Fibroblast of lung (primary cell): ENCODE data around the gene STRN3. TPM values are rescaled to one million over a fixed set of nuclear protein-coding genes. Genes with fewer than 3 reads are reported as not detected.
"Not testable (repeated sequence)": the region's sequence is repeated elsewhere in the genome, so short reads cannot be mapped to it uniquely, and the experiment has no call there.

ENCODE experiments used
- DNase-seq, 2 donors: peaks; one replicate each; pipeline versions ENCODE4 v3.0.0 to v3.0.0-alpha.2; 2010; ENCODE audit warnings: low read depth in 2 of 2
- H2AFZ ChIP-seq: 2 replicates; pipeline ENCODE4 v1.5.1; 2012; ENCODE audit warnings: low read length, control low read depth, inconsistent platforms
- H3K27ac ChIP-seq: 2 replicates; pipeline ENCODE4 v1.5.1; 2011; ENCODE audit warnings: low read length, control low read depth; ENCODE audit not compliant: insufficient read depth
- H3K27me3 ChIP-seq: 2 replicates; pipeline ENCODE4 v1.5.1; 2011; ENCODE audit warnings: mild to moderate bottlenecking, low read length; ENCODE audit not compliant: control insufficient read depth, insufficient read depth
- H3K36me3 ChIP-seq: 2 replicates; pipeline ENCODE4 v1.5.1; 2011; ENCODE audit warnings: low read length; ENCODE audit not compliant: control insufficient read depth, insufficient read depth
- H3K4me1 ChIP-seq: 2 replicates; pipeline ENCODE4 v1.5.1; 2011; ENCODE audit warnings: low read length; ENCODE audit not compliant: control insufficient read depth, insufficient read depth; ENCODE audit errors: extremely low read depth
- H3K4me2 ChIP-seq: 2 replicates; pipeline ENCODE4 v1.5.1; 2011; ENCODE audit warnings: low read length, control low read depth; ENCODE audit not compliant: insufficient read depth; ENCODE audit errors: extremely low read depth
- H3K4me3 ChIP-seq, 4 experiments: fragments of 200-600 bp in 1 of 4; sonication (generic) in 1 of 4; replicated peaks in 1 of 4; 2 replicates each; pipeline ENCODE4 v1.5.1; 2011 to 2016; ENCODE audit warnings: low read length in 4 of 4, low read depth in 3 of 4, mild to moderate bottlenecking in 3 of 4, control low read depth in 2 of 4, inconsistent platforms in 1 of 4, mixed read lengths in 1 of 4; ENCODE audit not compliant: insufficient read depth in 1 of 4; ENCODE audit errors: control extremely low read depth in 1 of 4
- H3K79me2 ChIP-seq: 2 replicates; pipeline ENCODE4 v1.5.1; 2012; ENCODE audit warnings: mild to moderate bottlenecking, low read length, inconsistent platforms; ENCODE audit not compliant: control insufficient read depth, insufficient read depth
- H3K9ac ChIP-seq: 2 replicates; pipeline ENCODE4 v1.5.1; 2011; ENCODE audit warnings: mild to moderate bottlenecking, low read length, control low read depth; ENCODE audit not compliant: insufficient read depth
- H3K9me3 ChIP-seq: 2 replicates; pipeline ENCODE4 v1.5.1; 2012; ENCODE audit warnings: low read depth, low read length; ENCODE audit not compliant: control insufficient read depth, insufficient read depth
- H4K20me1 ChIP-seq: 2 replicates; pipeline ENCODE4 v1.5.1; 2011; ENCODE audit warnings: low read length; ENCODE audit not compliant: control insufficient read depth, insufficient read depth; ENCODE audit errors: extremely low read depth
- CTCF ChIP-seq, 2 donors: IDR thresholded peaks in 1 of 2; conservative IDR thresholded peaks in 1 of 2; 1 replicate in 1 of 2; 2 replicates in 1 of 2; pipeline ENCODE4 v1.5.1; 2011 to 2012; ENCODE audit warnings: low read length in 2 of 2, control low read depth in 1 of 2, inconsistent platforms in 1 of 2, low read depth in 1 of 2, mild to moderate bottlenecking in 1 of 2
- EZH2 ChIP-seq: IDR thresholded peaks from 2 replicates; pipeline ENCODE4 v1.5.1; 2012; ENCODE audit warnings: low read length, control low read depth, mild to moderate bottlenecking; ENCODE audit errors: missing control alignments
- polyA plus RNA-seq, 2 donors: library from polyadenylated mRNA; depleted of rRNA in 1 of 2; stranded (reverse) in 1 of 2; unstranded in 1 of 2; fragments of >200 nt; gene quantifications; 2 replicates each; pipeline ENCODE4 v1.2.1, GENCODE V29; 2011 to 2012; ENCODE audit warnings: missing spikeins in 1 of 2
- total RNA-seq: library from RNA; depleted of rRNA; stranded (reverse); fragments of >200 nt; gene quantifications from 2 replicates; pipeline ENCODE4 v1.2.1, GENCODE V29; 2014

STRN3 gene
- total and polyA plus RNA-seq, 2 donors (not counting 1 experiment from before 2014, with no cell fraction given), result 42.0 to 88.2 TPM

GRCh38 chr14:31057035-31057434, 30.9 kb upstream of the STRN3 start:
- no peak for DNase-seq
- H3K79me2 ChIP-seq, result no peaks in the 10 kb centered on the region
- H3K36me3 ChIP-seq, result no peaks in the 10 kb centered on the region
- H3K9me3 ChIP-seq, result no peaks in the 10 kb centered on the region
- H3K9ac ChIP-seq, result no peak overlapping the region
- no peaks in the 10 kb centered on the region for H4K20me1 ChIP-seq
- TF ChIP-seq CTCF (conservative IDR thresholded peaks at IDR 0.05 in 1 of 2, IDR thresholded peaks at IDR 0.05 in 1 of 2; ENCODE audit: low read depth in 1 of 2, low read length in 2 of 2) (no peak), EZH2 (no peak)
- H3K27me3 ChIP-seq, result no peaks in the 10 kb centered on the region
- peaks cover 2% of the 10 kb centered on the region for H3K4me1 ChIP-seq
- no peak overlapping the region for H3K4me3 ChIP-seq
- H3K27ac ChIP-seq, result no peak overlapping the region
- no peak overlapping the region for H2AFZ ChIP-seq
- no peak overlapping the region for H3K4me2 ChIP-seq

DNA sequence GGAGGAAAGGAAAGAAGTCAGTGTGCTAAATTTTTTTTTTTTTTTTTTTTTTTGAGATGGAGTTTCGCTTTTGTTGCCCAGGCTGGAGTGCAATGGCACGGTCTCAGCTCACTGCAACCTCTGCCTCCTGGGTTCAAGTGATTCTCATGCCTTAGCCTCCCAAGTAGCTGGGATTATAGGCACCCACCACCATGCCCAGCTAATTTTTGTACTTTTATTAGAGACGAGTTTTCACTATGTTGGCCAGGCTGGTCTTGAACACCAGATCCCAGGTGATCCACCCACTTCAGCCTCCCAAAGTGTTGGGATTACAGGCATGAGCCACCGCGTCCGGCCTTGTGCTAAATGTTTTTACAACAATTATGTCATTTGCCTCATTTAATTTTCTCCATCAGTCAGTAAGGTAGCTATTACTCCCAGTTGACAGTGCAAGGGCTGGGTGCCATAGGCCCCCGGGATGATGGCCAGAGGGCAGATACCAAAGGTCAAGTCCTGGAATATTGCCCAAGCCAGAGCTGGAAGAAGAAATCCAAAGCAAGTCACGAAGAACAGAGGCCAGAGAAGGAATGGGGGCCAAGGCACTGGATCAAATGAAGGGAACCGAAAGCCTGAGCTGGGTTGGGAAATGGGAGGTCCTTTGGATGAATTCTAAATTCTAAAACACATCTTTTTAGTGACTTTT, 26.9 kb upstream of the STRN3 start:
- not testable (repeated sequence) for H3K79me2 ChIP-seq, H3K27ac ChIP-seq, H3K4me3 ChIP-seq, H3K36me3 ChIP-seq, H4K20me1 ChIP-seq, H3K4me2 ChIP-seq, H2AFZ ChIP-seq, H3K27me3 ChIP-seq, H3K9ac ChIP-seq, H3K9me3 ChIP-seq, H3K4me1 ChIP-seq
- peak; percentile 65 to 81 for DNase-seq

GRCh38 chr14:31051511-31051910, 25.3 kb upstream of the STRN3 start:
- DNase-seq, result no peak
- Histone ChIP-seq H3K79me2 (no peaks in the 10 kb centered on the region), H3K27me3 (no peaks in the 10 kb centered on the region), H3K36me3 (no peaks in the 10 kb centered on the region), H3K4me1 (no peaks in the 10 kb centered on the region), H3K27ac (no peak overlapping the region), H3K9me3 (no peaks in the 10 kb centered on the region), H3K4me3 (no peak overlapping the region), H4K20me1 (no peaks in the 10 kb centered on the region), H3K4me2 (no peak overlapping the region), H3K9ac (no peak overlapping the region), H2AFZ (no peak overlapping the region)
- no peak for TF ChIP-seq EZH2
- no peak for TF ChIP-seq CTCF (conservative IDR thresholded peaks at IDR 0.05 in 1 of 2, IDR thresholded peaks at IDR 0.05 in 1 of 2; ENCODE audit: low read depth in 1 of 2, low read length in 2 of 2)
